22Rv1 (cell line): ENCODE results near the gene JUP.

Experiments
- ZFX ChIP-seq: fragments of 450-650 bp; IDR thresholded peaks from 2 replicates; pipeline ENCODE4 v1.6.1; 2017; ENCODE audit warnings: antibody characterized with exemption, borderline replicate concordance
- TF ChIP-seq, protein P1 (sequence below): fragments of 450-650 bp; IDR thresholded peaks from 2 replicates; pipeline ENCODE4 v1.5.1; 2017; ENCODE audit warnings: mild to moderate bottlenecking

DNA sequence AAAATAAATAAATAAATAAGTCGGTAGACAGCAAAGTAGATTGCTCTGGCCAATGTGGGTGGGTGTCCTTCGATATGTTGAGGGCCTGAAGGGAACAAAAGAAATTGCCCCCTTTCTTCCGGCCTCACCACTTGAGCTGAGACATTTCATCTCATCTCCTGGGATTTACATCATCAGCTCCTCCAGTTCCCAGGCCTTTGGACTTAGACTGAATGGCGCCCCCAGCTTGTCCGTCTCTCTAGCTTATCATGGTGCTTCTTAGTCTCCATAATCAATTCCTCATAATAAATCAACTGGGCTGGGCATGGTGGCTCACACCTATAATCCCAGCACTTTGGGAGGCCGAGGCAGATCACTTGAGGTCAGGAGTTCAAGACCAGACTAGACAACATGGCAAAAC lies 38.2 kb downstream of the JUP start:
- TF ChIP-seq, protein P1, sequence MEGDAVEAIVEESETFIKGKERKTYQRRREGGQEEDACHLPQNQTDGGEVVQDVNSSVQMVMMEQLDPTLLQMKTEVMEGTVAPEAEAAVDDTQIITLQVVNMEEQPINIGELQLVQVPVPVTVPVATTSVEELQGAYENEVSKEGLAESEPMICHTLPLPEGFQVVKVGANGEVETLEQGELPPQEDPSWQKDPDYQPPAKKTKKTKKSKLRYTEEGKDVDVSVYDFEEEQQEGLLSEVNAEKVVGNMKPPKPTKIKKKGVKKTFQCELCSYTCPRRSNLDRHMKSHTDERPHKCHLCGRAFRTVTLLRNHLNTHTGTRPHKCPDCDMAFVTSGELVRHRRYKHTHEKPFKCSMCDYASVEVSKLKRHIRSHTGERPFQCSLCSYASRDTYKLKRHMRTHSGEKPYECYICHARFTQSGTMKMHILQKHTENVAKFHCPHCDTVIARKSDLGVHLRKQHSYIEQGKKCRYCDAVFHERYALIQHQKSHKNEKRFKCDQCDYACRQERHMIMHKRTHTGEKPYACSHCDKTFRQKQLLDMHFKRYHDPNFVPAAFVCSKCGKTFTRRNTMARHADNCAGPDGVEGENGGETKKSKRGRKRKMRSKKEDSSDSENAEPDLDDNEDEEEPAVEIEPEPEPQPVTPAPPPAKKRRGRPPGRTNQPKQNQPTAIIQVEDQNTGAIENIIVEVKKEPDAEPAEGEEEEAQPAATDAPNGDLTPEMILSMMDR: no peak
- no peak for TF ChIP-seq ZFX
